Measurements from ENCODE around the gene DBR1.

The DBR1 gene

GRCh38 chr3:138205527-138205926, 30.8 kb upstream of the DBR1 start:
- no peaks in the 10 kb centered on the region for H3K27me3 ChIP-seq (ENCODE audit: control insufficient read depth, insufficient read depth, low read length)
- H3K9ac ChIP-seq = no peak overlapping the region
- no peaks in the 10 kb centered on the region for H3K9me3 ChIP-seq (ENCODE audit: control insufficient read depth, low read length)
- no peak overlapping the region for H3K4me2 ChIP-seq (ENCODE audit: low read length)
- peaks cover 34% of the 10 kb centered on the region for H3K79me2 ChIP-seq
- no peak overlapping the region for H3K4me3 ChIP-seq (ENCODE audit: low read depth, low read length)
- no peaks in the 10 kb centered on the region for H3K36me3 ChIP-seq (ENCODE audit: control insufficient read depth, insufficient read depth, low read length)
- H3K4me1 ChIP-seq = peaks cover 5% of the 10 kb centered on the region
- H3K27ac ChIP-seq = no peak overlapping the region
- H2AFZ ChIP-seq = no peak overlapping the region
- TF ChIP-seq CTCF (IDR thresholded peaks at IDR 0.05) = no peak

- Histone ChIP-seq H3K79me2 (peaks cover 46% of the 10 kb centered on the region), H3K27ac (no peak overlapping the region), H3K4me2 (ENCODE audit: low read length) (no peak overlapping the region), H3K36me3 (ENCODE audit: control insufficient read depth, insufficient read depth, low read length) (no peaks in the 10 kb centered on the region), H3K4me3 (ENCODE audit: low read depth, low read length) (no peak overlapping the region), H3K9ac (no peak overlapping the region), H3K9me3 (ENCODE audit: control insufficient read depth, low read length) (no peaks in the 10 kb centered on the region), H2AFZ (no peak overlapping the region), H3K4me1 (peaks cover 5% of the 10 kb centered on the region), H3K27me3 (ENCODE audit: control insufficient read depth, insufficient read depth, low read length) (no peaks in the 10 kb centered on the region)
- TF ChIP-seq CTCF (IDR thresholded peaks at IDR 0.05) = no peak
Measured at GRCh38 chr3:138203938-138204337, 29.2 kb upstream of the DBR1 start.

DNA sequence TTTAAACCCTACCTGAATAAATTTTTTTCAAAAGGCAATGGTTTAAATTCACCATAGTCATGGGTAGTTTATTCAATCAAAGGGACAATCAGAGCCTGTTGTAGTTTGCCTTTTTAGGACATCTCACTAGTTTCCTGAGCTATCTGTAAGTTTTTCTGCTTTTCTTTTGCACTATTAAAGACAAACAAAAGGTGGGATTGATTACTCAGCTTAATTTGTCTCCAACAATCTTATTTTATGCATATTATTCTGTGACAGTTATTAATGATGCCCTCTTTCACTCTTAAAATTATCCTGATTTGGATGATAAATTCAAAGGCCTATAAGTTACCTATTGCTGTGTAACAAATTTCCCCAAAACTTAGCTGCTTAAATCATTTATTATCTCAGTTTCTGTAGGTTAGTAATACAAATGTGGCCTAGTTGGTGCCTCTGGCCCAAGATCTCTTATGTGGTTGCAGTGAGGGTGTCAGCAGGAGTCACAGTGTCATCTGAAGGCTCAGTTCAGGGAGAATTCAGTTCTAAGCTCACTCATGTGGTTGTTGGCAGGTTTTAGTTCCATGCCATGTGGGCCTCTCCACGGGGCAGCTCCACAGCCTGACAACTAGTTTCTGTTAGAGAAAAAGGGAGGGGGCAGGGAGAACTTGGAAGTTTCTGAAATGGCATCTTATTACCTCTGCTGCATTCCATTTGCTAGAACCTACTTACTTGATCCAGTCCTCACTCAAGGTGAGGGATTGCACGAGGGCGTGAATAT, 28.4 kb upstream of the DBR1 start:
- Histone ChIP-seq H3K27ac (no peak overlapping the region), H3K79me2 (peaks cover 47% of the 10 kb centered on the region), H3K9me3 (ENCODE audit: control insufficient read depth, low read length) (no peaks in the 10 kb centered on the region), H3K27me3 (ENCODE audit: control insufficient read depth, insufficient read depth, low read length) (no peaks in the 10 kb centered on the region), H3K4me3 (ENCODE audit: low read depth, low read length) (no peak overlapping the region), H3K4me2 (ENCODE audit: low read length) (no peak overlapping the region), H3K36me3 (ENCODE audit: control insufficient read depth, insufficient read depth, low read length) (no peaks in the 10 kb centered on the region), H3K4me1 (peaks cover 5% of the 10 kb centered on the region), H2AFZ (no peak overlapping the region), H3K9ac (no peak overlapping the region)
- TF ChIP-seq CTCF (IDR thresholded peaks at IDR 0.05) = no peak

DNA sequence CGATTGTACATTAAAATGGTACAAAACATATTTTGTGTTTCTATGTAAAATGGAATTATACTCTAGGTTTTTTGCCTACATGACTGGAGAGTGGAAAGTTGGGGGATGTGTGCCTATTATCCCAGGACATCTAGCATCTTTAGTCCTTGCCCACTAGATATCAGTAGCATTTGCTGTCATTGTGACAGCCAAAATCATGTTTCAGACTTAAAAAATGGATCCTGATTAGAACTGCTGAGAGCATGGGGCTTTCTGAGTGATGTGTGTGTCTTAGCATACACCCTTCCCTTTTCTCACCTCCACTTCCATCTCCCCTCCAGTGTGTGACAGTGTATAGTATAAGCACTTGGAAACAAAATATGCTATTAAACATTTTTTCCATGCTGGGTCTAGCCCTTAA, 25.7 kb upstream of the DBR1 start:
- H2AFZ ChIP-seq = no peak overlapping the region
- peaks cover 5% of the 10 kb centered on the region for H3K4me1 ChIP-seq
- no peak overlapping the region for H3K27ac ChIP-seq
- no peak for TF ChIP-seq CTCF (IDR thresholded peaks at IDR 0.05)
- peaks cover 59% of the 10 kb centered on the region for H3K79me2 ChIP-seq
- no peak overlapping the region for H3K9ac ChIP-seq
- no peak overlapping the region for H3K4me2 ChIP-seq (ENCODE audit: low read length)
- no peaks in the 10 kb centered on the region for H3K9me3 ChIP-seq (ENCODE audit: control insufficient read depth, low read length)
- H3K36me3 ChIP-seq (ENCODE audit: control insufficient read depth, insufficient read depth, low read length) = no peaks in the 10 kb centered on the region
- H3K27me3 ChIP-seq (ENCODE audit: control insufficient read depth, insufficient read depth, low read length) = no peaks in the 10 kb centered on the region
- H3K4me3 ChIP-seq (ENCODE audit: low read depth, low read length) = no peak overlapping the region

GRCh38 chr3:138199851-138200250, 25.1 kb upstream of the DBR1 start:
- Histone ChIP-seq H3K9ac (no peak overlapping the region), H3K4me3 (ENCODE audit: low read depth, low read length) (no peak overlapping the region), H3K79me2 (peaks cover 57% of the 10 kb centered on the region), H2AFZ (no peak overlapping the region), H3K27me3 (ENCODE audit: control insufficient read depth, insufficient read depth, low read length) (no peaks in the 10 kb centered on the region), H3K27ac (no peak overlapping the region), H3K4me2 (ENCODE audit: low read length) (no peak overlapping the region), H3K36me3 (ENCODE audit: control insufficient read depth, insufficient read depth, low read length) (no peaks in the 10 kb centered on the region), H3K4me1 (peaks cover 5% of the 10 kb centered on the region), H3K9me3 (ENCODE audit: control insufficient read depth, low read length) (no peaks in the 10 kb centered on the region)
- no peak for TF ChIP-seq CTCF (IDR thresholded peaks at IDR 0.05)

Data from parathyroid adenoma (tissue), 2 donors.